OCI-LY7 (cell line): ENCODE results near the gene EYA3.

Source experiments
- EZH2phosphoT487 ChIP-seq: fragments of 200-600 bp; sonication (generic); IDR thresholded peaks from 2 replicates; pipeline ENCODE4 v1.6.1; 2018; ENCODE audit warnings: low read depth, borderline replicate concordance, mild to moderate bottlenecking, mixed run types, antibody characterized with exemption, low read length, moderate library complexity, mixed read lengths
- TF ChIP-seq, protein P1 (sequence below): fragments of 200-600 bp; sonication (generic); conservative IDR thresholded peaks from 2 replicates; pipeline ENCODE4 v1.5.1; 2014; ENCODE audit warnings: mild to moderate bottlenecking, antibody characterized with exemption, low read length, moderate library complexity, mixed read lengths

DNA sequence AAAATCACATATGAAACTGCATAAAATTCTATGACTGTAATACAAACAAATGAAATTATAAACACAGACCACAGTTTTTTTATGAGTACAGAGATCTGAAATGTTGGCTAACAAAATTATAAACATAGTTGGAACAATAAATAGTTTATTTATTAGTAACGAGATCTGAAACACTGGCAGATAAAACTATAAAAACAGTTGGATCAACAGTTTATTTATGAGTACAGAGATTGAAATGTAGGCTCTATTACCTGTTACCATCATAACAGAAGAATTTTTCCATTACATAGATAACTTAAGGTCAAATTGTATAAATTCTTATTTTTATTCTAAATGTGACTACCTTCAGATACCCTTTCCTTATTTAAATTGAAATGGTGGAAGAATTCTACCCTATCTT, 14.5 kb downstream of the EYA3 start:
- TF ChIP-seq, protein P1, sequence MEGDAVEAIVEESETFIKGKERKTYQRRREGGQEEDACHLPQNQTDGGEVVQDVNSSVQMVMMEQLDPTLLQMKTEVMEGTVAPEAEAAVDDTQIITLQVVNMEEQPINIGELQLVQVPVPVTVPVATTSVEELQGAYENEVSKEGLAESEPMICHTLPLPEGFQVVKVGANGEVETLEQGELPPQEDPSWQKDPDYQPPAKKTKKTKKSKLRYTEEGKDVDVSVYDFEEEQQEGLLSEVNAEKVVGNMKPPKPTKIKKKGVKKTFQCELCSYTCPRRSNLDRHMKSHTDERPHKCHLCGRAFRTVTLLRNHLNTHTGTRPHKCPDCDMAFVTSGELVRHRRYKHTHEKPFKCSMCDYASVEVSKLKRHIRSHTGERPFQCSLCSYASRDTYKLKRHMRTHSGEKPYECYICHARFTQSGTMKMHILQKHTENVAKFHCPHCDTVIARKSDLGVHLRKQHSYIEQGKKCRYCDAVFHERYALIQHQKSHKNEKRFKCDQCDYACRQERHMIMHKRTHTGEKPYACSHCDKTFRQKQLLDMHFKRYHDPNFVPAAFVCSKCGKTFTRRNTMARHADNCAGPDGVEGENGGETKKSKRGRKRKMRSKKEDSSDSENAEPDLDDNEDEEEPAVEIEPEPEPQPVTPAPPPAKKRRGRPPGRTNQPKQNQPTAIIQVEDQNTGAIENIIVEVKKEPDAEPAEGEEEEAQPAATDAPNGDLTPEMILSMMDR: no peak
- TF ChIP-seq EZH2phosphoT487: no peak
